Measurements from ENCODE around the gene LRMDA.

Gene LRMDA

GRCh38 chr10:76287856-76288255 lies 856.4 kb downstream of the LRMDA start:
- no peaks in the 10 kb centered on the region for H3K9me3 ChIP-seq (ENCODE audit: insufficient read depth, low read length)
- no peak overlapping the region for H3K9ac ChIP-seq (ENCODE audit: low read length)
- H3K4me3 ChIP-seq (ENCODE audit: insufficient read depth, low read length, poor library complexity, severe bottlenecking), result no peak overlapping the region
- H3K4me2 ChIP-seq (ENCODE audit: low read depth, low read length, poor library complexity, severe bottlenecking), result no peak overlapping the region
- no peak overlapping the region for H3K27ac ChIP-seq (ENCODE audit: low read depth, low read length)
- H3K79me2 ChIP-seq (ENCODE audit: insufficient read depth, low read length), result no peaks in the 10 kb centered on the region
- TF ChIP-seq EZH2phosphoT487 (conservative IDR thresholded peaks at IDR 0.05; ENCODE audit: low read length), result no peak
- H3F3A ChIP-seq (ENCODE audit: insufficient read depth), result no peaks in the 10 kb centered on the region
- H3K27me3 ChIP-seq (ENCODE audit: low read length), result no peaks in the 10 kb centered on the region
- no peak overlapping the region for H2AFZ ChIP-seq (ENCODE audit: low read depth, low read length, severe bottlenecking)
- no peaks in the 10 kb centered on the region for H4K20me1 ChIP-seq (ENCODE audit: low read depth, low read length)
- H3K36me3 ChIP-seq (ENCODE audit: low read length), result no peaks in the 10 kb centered on the region
- H3K9me2 ChIP-seq (replicated peaks; ENCODE audit: insufficient read depth, low read length), result no peaks in the 10 kb centered on the region

- H3K9ac ChIP-seq (ENCODE audit: low read length), result no peak overlapping the region
- no peaks in the 10 kb centered on the region for H3K27me3 ChIP-seq (ENCODE audit: low read length)
- H3F3A ChIP-seq (ENCODE audit: insufficient read depth), result no peaks in the 10 kb centered on the region
- H2AFZ ChIP-seq (ENCODE audit: low read depth, low read length, severe bottlenecking), result no peak overlapping the region
- H3K27ac ChIP-seq (ENCODE audit: low read depth, low read length), result no peak overlapping the region
- H3K9me3 ChIP-seq (ENCODE audit: insufficient read depth, low read length), result no peaks in the 10 kb centered on the region
- no peak overlapping the region for H3K4me2 ChIP-seq (ENCODE audit: low read depth, low read length, poor library complexity, severe bottlenecking)
- no peaks in the 10 kb centered on the region for H3K36me3 ChIP-seq (ENCODE audit: low read length)
- H4K20me1 ChIP-seq (ENCODE audit: low read depth, low read length), result no peaks in the 10 kb centered on the region
- TF ChIP-seq EZH2phosphoT487 (conservative IDR thresholded peaks at IDR 0.05; ENCODE audit: low read length) (no peak), CTCF (IDR thresholded peaks at IDR 0.05; ENCODE audit: insufficient read depth, low read length, poor library complexity, severe bottlenecking) (no peak)
- no peak overlapping the region for H3K4me3 ChIP-seq (ENCODE audit: insufficient read depth, low read length, poor library complexity, severe bottlenecking)
- H3K79me2 ChIP-seq (ENCODE audit: insufficient read depth, low read length), result no peaks in the 10 kb centered on the region
- no peaks in the 10 kb centered on the region for H3K9me2 ChIP-seq (replicated peaks; ENCODE audit: insufficient read depth, low read length)
Observed at GRCh38 chr10:76291175-76291574, 859.8 kb downstream of the LRMDA start.

- H3K9ac ChIP-seq (ENCODE audit: low read length), result no peak overlapping the region
- no peaks in the 10 kb centered on the region for H3K36me3 ChIP-seq (ENCODE audit: low read length)
- H3F3A ChIP-seq (ENCODE audit: insufficient read depth), result no peaks in the 10 kb centered on the region
- H3K27me3 ChIP-seq (ENCODE audit: low read length), result no peaks in the 10 kb centered on the region
- no peak overlapping the region for H3K27ac ChIP-seq (ENCODE audit: low read depth, low read length)
- no peaks in the 10 kb centered on the region for H3K9me3 ChIP-seq (ENCODE audit: insufficient read depth, low read length)
- no peak overlapping the region for H3K4me3 ChIP-seq (ENCODE audit: insufficient read depth, low read length, poor library complexity, severe bottlenecking)
- H3K79me2 ChIP-seq (ENCODE audit: insufficient read depth, low read length), result no peaks in the 10 kb centered on the region
- H3K9me2 ChIP-seq (replicated peaks; ENCODE audit: insufficient read depth, low read length), result no peaks in the 10 kb centered on the region
- H4K20me1 ChIP-seq (ENCODE audit: low read depth, low read length), result no peaks in the 10 kb centered on the region
- no peak overlapping the region for H2AFZ ChIP-seq (ENCODE audit: low read depth, low read length, severe bottlenecking)
- no peak for TF ChIP-seq EZH2phosphoT487 (conservative IDR thresholded peaks at IDR 0.05; ENCODE audit: low read length)
- TF ChIP-seq CTCF (IDR thresholded peaks at IDR 0.05; ENCODE audit: insufficient read depth, low read length, poor library complexity, severe bottlenecking), result no peak
- no peak overlapping the region for H3K4me2 ChIP-seq (ENCODE audit: low read depth, low read length, poor library complexity, severe bottlenecking)
Observed at GRCh38 chr10:76291885-76292284, 860.5 kb downstream of the LRMDA start.

GRCh38 chr10:76296957-76297356 lies 865.5 kb downstream of the LRMDA start:
- TF ChIP-seq EZH2phosphoT487 (conservative IDR thresholded peaks at IDR 0.05; ENCODE audit: low read length) (no peak), CTCF (IDR thresholded peaks at IDR 0.05; ENCODE audit: insufficient read depth, low read length, poor library complexity, severe bottlenecking) (no peak)
- no peak overlapping the region for H3K27ac ChIP-seq (ENCODE audit: low read depth, low read length)

More at GRCh38 chr10:76296957-76297356, 865.5 kb downstream of the LRMDA start:
- Histone ChIP-seq H3K4me3 (ENCODE audit: insufficient read depth, low read length, poor library complexity, severe bottlenecking) (no peak overlapping the region), H3K9ac (ENCODE audit: low read length) (no peak overlapping the region), H3K9me2 (replicated peaks; ENCODE audit: insufficient read depth, low read length) (no peaks in the 10 kb centered on the region), H3F3A (ENCODE audit: insufficient read depth) (no peaks in the 10 kb centered on the region), H3K27me3 (ENCODE audit: low read length) (no peaks in the 10 kb centered on the region), H4K20me1 (ENCODE audit: low read depth, low read length) (no peaks in the 10 kb centered on the region), H3K4me2 (ENCODE audit: low read depth, low read length, poor library complexity, severe bottlenecking) (no peak overlapping the region), H2AFZ (ENCODE audit: low read depth, low read length, severe bottlenecking) (no peak overlapping the region), H3K9me3 (ENCODE audit: insufficient read depth, low read length) (no peaks in the 10 kb centered on the region), H3K79me2 (ENCODE audit: insufficient read depth, low read length) (no peaks in the 10 kb centered on the region), H3K36me3 (ENCODE audit: low read length) (no peaks in the 10 kb centered on the region)

Data from SU-DHL-6 (cell line).